Breast epithelium (tissue), 3 donors: Measurements from ENCODE around the gene FNDC5.

Experiments
- POLR2A ChIP-seq: fragments of 450-650 bp; IDR thresholded peaks from one replicate; pipeline ENCODE4 v1.6.1; 2016; ENCODE audit warnings: antibody characterized with exemption, mild to moderate bottlenecking, moderate library complexity
- TF ChIP-seq, protein P1 (sequence below), 3 donors: fragments of 450-650 bp; IDR thresholded peaks; one replicate each; pipeline ENCODE4 v1.5.1; 2016 to 2017; ENCODE audit warnings: antibody characterized with exemption in 3 of 3, mild to moderate bottlenecking in 3 of 3, moderate library complexity in 3 of 3

DNA sequence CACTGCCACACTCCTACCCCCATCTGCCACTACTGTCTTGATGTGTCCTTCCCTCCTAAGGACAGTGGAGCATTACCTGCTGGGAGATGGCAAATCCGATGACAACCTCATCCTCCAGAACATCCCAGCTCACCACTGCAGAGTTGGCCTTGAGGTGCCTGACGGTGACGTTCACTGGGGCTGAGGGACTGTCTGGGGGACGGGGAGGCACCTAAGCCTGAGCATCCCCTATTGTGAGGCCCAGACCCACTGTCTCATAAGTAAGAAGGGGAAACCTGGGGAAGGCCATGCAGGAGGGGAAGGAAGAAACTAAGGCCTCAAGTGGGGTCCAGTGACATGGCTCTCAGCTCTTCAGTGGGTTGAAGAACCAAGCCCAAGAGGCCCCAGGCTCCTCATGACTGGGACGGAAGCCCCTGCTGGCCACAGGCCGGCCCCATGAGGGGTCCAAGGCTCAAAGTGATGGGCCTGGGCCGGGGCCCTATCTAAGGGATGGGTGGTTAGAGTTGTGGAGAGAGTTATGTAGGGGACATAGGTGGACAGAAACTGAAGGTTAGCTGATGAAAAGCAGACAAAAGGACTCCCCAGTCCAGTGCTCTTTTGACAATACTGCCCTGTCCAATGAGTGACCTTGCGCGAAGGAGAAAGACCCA lies 1.8 kb downstream of the FNDC5 start:
- TF ChIP-seq, protein P1, sequence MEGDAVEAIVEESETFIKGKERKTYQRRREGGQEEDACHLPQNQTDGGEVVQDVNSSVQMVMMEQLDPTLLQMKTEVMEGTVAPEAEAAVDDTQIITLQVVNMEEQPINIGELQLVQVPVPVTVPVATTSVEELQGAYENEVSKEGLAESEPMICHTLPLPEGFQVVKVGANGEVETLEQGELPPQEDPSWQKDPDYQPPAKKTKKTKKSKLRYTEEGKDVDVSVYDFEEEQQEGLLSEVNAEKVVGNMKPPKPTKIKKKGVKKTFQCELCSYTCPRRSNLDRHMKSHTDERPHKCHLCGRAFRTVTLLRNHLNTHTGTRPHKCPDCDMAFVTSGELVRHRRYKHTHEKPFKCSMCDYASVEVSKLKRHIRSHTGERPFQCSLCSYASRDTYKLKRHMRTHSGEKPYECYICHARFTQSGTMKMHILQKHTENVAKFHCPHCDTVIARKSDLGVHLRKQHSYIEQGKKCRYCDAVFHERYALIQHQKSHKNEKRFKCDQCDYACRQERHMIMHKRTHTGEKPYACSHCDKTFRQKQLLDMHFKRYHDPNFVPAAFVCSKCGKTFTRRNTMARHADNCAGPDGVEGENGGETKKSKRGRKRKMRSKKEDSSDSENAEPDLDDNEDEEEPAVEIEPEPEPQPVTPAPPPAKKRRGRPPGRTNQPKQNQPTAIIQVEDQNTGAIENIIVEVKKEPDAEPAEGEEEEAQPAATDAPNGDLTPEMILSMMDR (IDR thresholded peaks at IDR 0.05) = no peak
- TF ChIP-seq POLR2A = no peak
